GM12801 (cell line): ENCODE results near the gene ZNF383.

Source experiments
- TF ChIP-seq, protein P1 (sequence below): IDR thresholded peaks from one replicate; pipeline ENCODE4 v1.5.1; 2011; ENCODE audit warnings: control low read depth; ENCODE audit not compliant: insufficient read length; ENCODE audit errors: extremely low read depth

Gene ZNF383

DNA sequence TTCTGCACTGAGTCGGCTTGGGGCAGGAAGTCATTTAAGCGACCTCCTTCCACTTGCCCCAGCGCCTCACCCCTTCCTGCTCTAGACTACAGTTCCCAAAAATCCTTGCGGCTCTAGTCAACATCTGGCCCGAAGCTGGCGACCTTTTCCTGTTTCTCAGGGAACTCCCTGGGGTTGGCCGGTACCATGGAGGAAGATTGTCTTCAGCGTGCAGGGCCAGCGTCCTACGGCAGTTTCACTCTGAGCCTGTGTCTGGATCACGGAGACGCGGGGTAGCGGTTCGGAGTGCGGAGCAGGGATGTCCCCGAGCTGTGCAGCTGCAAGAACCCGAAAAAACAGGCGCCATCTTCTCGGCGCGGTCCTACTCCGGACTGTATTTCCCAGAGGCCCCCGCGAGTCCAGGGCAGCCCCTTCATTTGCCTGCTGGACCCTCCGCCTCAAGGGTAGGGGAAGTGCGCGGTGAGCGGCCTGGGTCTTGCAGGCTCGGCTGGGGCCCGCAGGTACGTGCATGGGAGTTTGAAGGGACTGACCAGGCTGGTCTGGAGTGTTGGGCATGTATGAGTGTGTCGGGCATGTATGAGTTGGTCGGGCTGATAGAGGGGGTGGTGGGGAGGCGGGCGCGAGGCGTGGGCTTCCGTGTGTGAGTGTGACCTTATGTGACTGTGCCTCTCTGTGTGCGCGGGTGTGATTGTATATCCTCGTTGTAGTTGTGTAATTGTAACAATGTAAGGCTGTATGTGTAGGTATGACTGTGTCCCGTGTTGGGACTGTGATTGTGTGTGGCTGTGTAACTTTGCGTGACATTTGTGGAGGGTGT lies at the start of gene ZNF383:
Gene ZNF383 (plus strand): TSS at position 440 of the 817 bp plus-strand sequence. CDS start 12,240 bp downstream, outside the sequence.
- TF ChIP-seq, protein P1, sequence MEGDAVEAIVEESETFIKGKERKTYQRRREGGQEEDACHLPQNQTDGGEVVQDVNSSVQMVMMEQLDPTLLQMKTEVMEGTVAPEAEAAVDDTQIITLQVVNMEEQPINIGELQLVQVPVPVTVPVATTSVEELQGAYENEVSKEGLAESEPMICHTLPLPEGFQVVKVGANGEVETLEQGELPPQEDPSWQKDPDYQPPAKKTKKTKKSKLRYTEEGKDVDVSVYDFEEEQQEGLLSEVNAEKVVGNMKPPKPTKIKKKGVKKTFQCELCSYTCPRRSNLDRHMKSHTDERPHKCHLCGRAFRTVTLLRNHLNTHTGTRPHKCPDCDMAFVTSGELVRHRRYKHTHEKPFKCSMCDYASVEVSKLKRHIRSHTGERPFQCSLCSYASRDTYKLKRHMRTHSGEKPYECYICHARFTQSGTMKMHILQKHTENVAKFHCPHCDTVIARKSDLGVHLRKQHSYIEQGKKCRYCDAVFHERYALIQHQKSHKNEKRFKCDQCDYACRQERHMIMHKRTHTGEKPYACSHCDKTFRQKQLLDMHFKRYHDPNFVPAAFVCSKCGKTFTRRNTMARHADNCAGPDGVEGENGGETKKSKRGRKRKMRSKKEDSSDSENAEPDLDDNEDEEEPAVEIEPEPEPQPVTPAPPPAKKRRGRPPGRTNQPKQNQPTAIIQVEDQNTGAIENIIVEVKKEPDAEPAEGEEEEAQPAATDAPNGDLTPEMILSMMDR = no peak

DNA sequence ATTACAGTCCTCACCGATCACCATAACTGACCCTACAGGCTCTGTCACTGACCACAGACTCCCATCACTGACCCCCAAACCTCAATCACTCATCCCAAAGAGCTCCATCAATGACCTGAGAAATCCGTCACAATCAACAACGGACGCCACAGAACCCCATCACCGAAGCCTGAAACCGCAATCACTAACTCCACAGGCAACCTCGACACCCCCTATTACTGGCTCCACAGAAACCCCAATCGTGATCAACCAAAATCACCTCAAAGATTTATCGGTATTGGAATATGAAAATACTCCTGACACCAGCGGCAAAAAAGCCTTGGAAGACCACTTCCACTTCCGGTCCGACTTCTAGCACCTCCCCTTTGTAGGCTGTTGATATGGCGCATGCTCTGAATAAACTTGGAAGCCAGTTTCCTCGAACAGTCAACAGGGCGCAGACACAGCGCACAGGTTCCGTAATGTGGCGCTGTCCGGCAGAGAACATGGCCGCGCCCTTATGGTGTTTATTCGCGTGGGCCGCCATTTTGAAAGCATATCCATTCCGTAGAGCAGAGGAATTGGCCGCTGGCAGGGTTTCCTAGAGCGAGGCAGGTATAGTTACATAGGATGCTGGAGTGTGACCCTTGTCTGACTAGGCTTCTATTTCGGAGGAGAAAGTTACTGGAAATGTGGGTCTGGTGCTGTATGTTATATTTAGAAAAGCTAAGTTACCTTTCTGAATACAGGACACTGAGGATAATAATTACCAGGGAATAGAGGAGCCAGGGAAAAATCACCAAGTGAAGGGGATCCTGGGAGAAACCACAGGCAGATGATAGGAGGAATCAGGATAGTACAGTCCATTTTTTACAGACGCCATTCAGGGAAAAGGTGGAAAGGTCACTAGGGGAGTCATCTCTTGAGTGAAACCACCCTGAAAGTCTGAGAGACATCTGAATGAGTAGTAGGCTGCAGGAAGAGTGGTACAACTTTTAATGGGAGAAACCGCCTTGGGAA lies 45.3 kb upstream of the ZNF383 start, which contains the start of gene ZNF585A:
Gene ZNF585A (minus strand): TSS at position 328 of the 999 bp plus-strand sequence. CDS start 2,785 bp downstream, outside the sequence.
- TF ChIP-seq, protein P1 = no peak

DNA sequence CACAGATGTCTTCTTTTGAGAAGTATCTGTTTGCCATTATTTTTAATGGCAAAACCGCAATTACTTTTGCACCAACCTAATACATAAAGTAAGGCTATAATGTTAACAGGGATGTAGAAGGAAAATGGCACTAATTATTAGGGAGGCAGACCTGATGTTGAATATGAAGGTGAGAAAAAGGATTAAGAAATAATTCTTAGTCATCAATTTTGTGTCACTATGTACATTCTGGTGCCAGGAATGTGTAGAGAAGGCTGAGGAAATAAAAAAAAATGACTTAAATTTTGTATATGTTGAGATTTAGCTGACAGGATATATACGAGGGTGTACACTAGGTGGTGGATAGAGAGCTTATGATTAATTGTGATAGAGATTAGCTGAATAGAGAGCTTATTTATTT lies 20.2 kb upstream of the ZNF383 start:
- TF ChIP-seq, protein P1 = no peak

DNA sequence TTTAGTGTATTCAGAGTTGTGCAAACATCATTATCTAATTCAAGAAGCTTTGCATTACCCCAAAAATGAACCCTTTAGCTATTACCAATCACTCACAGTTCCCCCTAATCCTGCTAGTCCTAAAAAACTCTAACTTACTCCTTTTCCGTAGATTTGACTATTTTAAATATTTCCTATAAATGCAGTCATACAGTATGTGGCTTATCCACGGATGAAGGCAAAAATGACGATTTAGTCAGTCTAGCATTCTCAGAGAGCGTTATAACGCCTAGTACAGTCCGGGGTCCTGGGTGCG lies 587 bp upstream of the ZNF383 start:
- TF ChIP-seq, protein P1 = no peak

DNA sequence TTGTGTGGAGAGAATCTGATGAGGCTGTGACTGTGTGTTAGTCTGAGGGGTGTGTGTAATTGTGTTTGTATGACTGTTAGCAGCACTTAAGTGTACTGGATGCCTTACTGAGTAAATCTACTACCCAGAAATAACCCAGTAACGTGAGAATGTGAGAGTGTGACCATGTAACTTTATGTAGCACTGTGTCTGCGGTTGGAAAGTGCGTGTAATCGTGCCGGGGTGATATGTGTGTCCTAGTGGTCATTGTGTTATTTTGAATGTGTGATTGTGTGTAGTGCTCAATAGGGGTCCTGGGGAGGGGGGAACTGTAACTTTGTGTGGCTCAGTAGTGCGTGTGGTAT lies 550 bp downstream of the ZNF383 start:
- TF ChIP-seq, protein P1 = no peak

DNA sequence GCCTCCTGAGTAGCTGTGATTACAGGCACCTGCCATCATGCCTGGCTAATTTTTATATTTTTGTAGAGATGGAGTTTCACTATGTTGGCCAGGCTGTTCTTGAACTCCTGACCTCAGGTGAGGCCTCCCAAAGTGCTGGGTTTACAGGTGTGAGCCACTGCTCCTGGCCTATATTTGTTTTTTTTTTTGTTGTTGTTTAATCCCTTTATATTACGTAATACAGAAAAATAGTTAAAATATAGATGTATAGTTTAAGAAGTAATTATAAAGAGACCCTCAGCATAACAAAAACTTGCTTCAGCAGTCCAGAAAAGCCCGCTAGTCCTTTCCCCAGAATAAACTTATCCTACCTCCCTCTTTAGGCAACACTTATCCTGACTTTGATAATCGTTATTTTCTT lies 2.4 kb downstream of the ZNF383 start:
- TF ChIP-seq, protein P1 = no peak

DNA sequence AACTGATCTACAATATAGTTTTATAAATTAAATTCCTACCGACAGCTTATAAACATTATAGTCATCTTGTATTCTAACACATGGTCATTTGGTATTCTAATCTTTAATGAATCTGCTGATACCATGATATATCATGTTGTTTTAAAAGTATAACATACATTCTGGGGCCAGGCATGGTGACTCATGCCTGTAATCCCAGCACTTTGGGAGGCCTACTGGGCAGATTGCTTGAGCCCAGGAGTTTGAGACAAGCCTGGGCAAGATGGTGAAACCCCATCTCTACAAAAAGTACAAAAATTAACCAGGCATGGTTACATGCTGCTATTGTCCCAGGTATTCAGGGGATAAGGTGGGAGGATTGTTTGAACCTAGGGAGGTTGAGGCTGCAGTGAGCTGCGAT lies 3.1 kb downstream of the ZNF383 start:
- TF ChIP-seq, protein P1 = no peak
